Psoas muscle (tissue), 8 donors: ENCODE results near the gene KRT7. TPM values are rescaled to one million over a fixed set of nuclear protein-coding genes. Genes with fewer than 3 reads are reported as not detected.

Source experiments
- ATAC-seq, 4 donors: fragments of 200-7000 bp; cut with Tn5 transposase; one replicate each; pipeline ENCODE4 v1.9.1; 2020; ENCODE audit warnings: moderate library complexity in 3 of 4, mild to moderate bottlenecking in 2 of 4
- DNase-seq, 2 donors: peaks; one replicate each; pipeline ENCODE4 v3.0.0-alpha.2; 2020
- H3K27ac ChIP-seq: fragments of 200-600 bp; one replicate; pipeline ENCODE4 v1.8.0; 2022
- H3K27me3 ChIP-seq, 3 donors: fragments of 200-600 bp in 1 of 3; one replicate each; pipeline versions ENCODE4 v1.6.1 to v1.8.0; 2013 to 2022; ENCODE audit warnings: low read length in 2 of 3, mild to moderate bottlenecking in 2 of 3, moderate library complexity in 1 of 3; ENCODE audit not compliant: insufficient read depth in 3 of 3
- H3K36me3 ChIP-seq, 2 donors: fragments of 200-600 bp in 1 of 2; one replicate each; pipeline versions ENCODE4 v1.6.1 to v1.8.0; 2013 to 2022; ENCODE audit warnings: low read depth in 1 of 2, mild to moderate bottlenecking in 1 of 2, moderate library complexity in 1 of 2; ENCODE audit not compliant: insufficient read depth in 1 of 2
- H3K4me1 ChIP-seq: fragments of 200-600 bp; one replicate; pipeline ENCODE4 v1.8.0; 2022
- H3K4me3 ChIP-seq: fragments of 200-600 bp; one replicate; pipeline ENCODE4 v1.8.0; 2022; ENCODE audit warnings: mild to moderate bottlenecking
- H3K9me3 ChIP-seq: fragments of 200-600 bp; one replicate; pipeline ENCODE4 v1.8.0; 2022
- CTCF ChIP-seq: fragments of 200-600 bp; IDR thresholded peaks from one replicate; pipeline ENCODE4 v1.8.0; 2022; ENCODE audit warnings: antibody characterized with exemption
- WGBS, 3 donors: extraction: QIAGEN DNeasy Blood & Tissue Kit; methylation state at CpG; one replicate each; pipeline versions ENCODE4 v1.1.6 to v1.1.7; 2013; 5-methylcytosine and 5-hydroxymethylcytosine counted together
- intact Hi-C, 2 donors: fragments of 100-400 bp; cut with DNase I; formaldehyde crosslinking; loops; one replicate each; pipeline versions ENCODE4 v1.11.0 to v1.14.2; 2022
- polyA plus RNA-seq, 3 donors: library from polyadenylated mRNA; stranded (reverse); fragments of 200-250 nt; gene quantifications; one replicate each; pipeline ENCODE4 v1.2.3, GENCODE V29; 2013
- total RNA-seq, 4 donors: library from RNA; stranded (reverse); fragmentation: NEBNext Ultra II Directional in 2 of 4; extraction: Animal tissue kit (Norgen Biotek cat#: 25700) in 2 of 4; gene quantifications; one replicate each; pipeline versions ENCODE4 v1.2.1 to v1.2.4, GENCODE V29; 2021 to 2023
- donor health status: healthy with polysubstance abuse.
- donor health status: DM: no; HTN: no; CAD: no; lungs with moderate emphysema.
- donor health status: Bipolar disorder and iron deficiency.
- donor health status: healthy.
- donor health status: DM: yes; HTN: yes; CAD: no.
- donor health status: DM: no; HTN: no; CAD: no.
- donor health status: DM: no; HTN: no; CAD: no.
- donor health status: DM: yes; HTN: yes; CAD: no.

KRT7 gene
- total and polyA plus RNA-seq, 7 donors = 0.39 to 3.9 (median 1.6) TPM

- WGBS, 3 donors = 80 to 84% (median 84%) methylated on average over 10 of the region's 10 CpGs
- ATAC-seq = no peak
- H3K27ac ChIP-seq = no peak overlapping the region
- no peaks in the 10 kb centered on the region for H3K36me3 ChIP-seq
- H3K4me3 ChIP-seq = no peak overlapping the region
- no peak for TF ChIP-seq CTCF
- peaks cover 5% of the 10 kb centered on the region for H3K4me1 ChIP-seq
- peaks cover 0 to 4% (median 0%) of the 10 kb centered on the region in 3 donors for H3K27me3 ChIP-seq
- intact Hi-C loops = loop anchor here in 1 of 2 donors (5.0 kb wide), 1 partner anchor 66 kb away; no protein-coding TSS in a partner anchor
- DNase-seq = no peak
- H3K9me3 ChIP-seq = no peaks in the 10 kb centered on the region
Measured at GRCh38 chr12:52210925-52211650, 22.0 kb upstream of the KRT7 start.

GRCh38 chr12:52211716-52212585, 21.1 kb upstream of the KRT7 start:
- DNase-seq = no peak
- no peak for TF ChIP-seq CTCF
- WGBS, 3 donors = 86 to 97% (median 91%) methylated on average over 13 of the region's 13 CpGs
- intact Hi-C loops = loop anchor here in 1 of 2 donors (5.0 kb wide), 1 partner anchor 65 kb away; no protein-coding TSS in a partner anchor
- peaks cover 5% of the 10 kb centered on the region for H3K4me1 ChIP-seq
- peaks cover 0 to 4% (median 0%) of the 10 kb centered on the region in 3 donors for H3K27me3 ChIP-seq
- H3K9me3 ChIP-seq = no peaks in the 10 kb centered on the region
- no peaks in the 10 kb centered on the region for H3K36me3 ChIP-seq
- no peak for ATAC-seq
- no peak overlapping the region for H3K4me3 ChIP-seq
- no peak overlapping the region for H3K27ac ChIP-seq

- Histone ChIP-seq H3K27ac (no peak overlapping the region), H3K4me1 (peaks cover 4% of the 10 kb centered on the region), H3K27me3 (peaks cover 0 to 4% (median 0%) of the 10 kb centered on the region in 3 donors), H3K9me3 (no peaks in the 10 kb centered on the region), H3K4me3 (no peak overlapping the region), H3K36me3 (no peaks in the 10 kb centered on the region)
- no peak for TF ChIP-seq CTCF
- 81 to 84% (median 82%) methylated on average over 9 to 13 of the region's 13 CpGs for WGBS, 3 donors
- no peak for ATAC-seq
- no peak for DNase-seq
- intact Hi-C loops = loop anchor here in 1 of 2 donors (5.0 kb wide), 1 partner anchor 64 kb away; no protein-coding TSS in a partner anchor
Measured at GRCh38 chr12:52212701-52213563, 20.1 kb upstream of the KRT7 start.
